ENCODE measurements around the gene SENP6. TPM values are rescaled to one million over a fixed set of nuclear protein-coding genes. Genes with fewer than 3 reads are reported as not detected.
A peak's percentile ranks its signal among the peaks of the same experiment; 100 is the strongest.

The SENP6 gene
- total and polyA plus RNA-seq, 7 experiments from 2014 or later = 51.7 to 132 (median 106) TPM

- H3K27me3 Mint-ChIP-seq = no peaks in the 10 kb centered on the region
- ATAC-seq (peak; percentile 64), DNase-seq (peak in 1 of 9 donors; percentile 58)
- peak overlapping the region; percentile 5 to 87 (median 65) for H3K27ac Mint-ChIP-seq
- no peaks in the 10 kb centered on the region for H3K27me3 ChIP-seq (ENCODE audit: control insufficient read depth in 2 of 2, insufficient read depth in 2 of 2, low read length in 2 of 2)
- H3K4me1 ChIP-seq (ENCODE audit: control insufficient read depth in 2 of 2, insufficient read depth in 2 of 2, low read length in 2 of 2) = peaks cover 32 to 71% of the 10 kb centered on the region in 2 donors
- no peaks in the 10 kb centered on the region for H3K9me3 ChIP-seq (ENCODE audit: control insufficient read depth in 2 of 3, low read length in 3 of 3)
- H3K4me3 Mint-ChIP-seq = peak overlapping the region; percentile 0 to 78 (median 53)
- H3K36me3 ChIP-seq (ENCODE audit: control insufficient read depth in 2 of 3, insufficient read depth in 3 of 3, low read length in 3 of 3) = no peaks in the 10 kb centered on the region
- no peaks in the 10 kb centered on the region for H3K9me3 Mint-ChIP-seq
- POLR2A ChIA-PET = interaction anchor here (0.6 to 1.1 kb wide), 2 partner anchors 10 to 12 kb away, joined by 3 read pairs; partner anchors contain the start of gene SENP6
- peaks cover 0 to 11% (median 0%) of the 10 kb centered on the region in 5 donors for H3K36me3 Mint-ChIP-seq
- H3K4me3 ChIP-seq (ENCODE audit: low read length) = no peak overlapping the region
- H3K4me1 Mint-ChIP-seq = peaks cover 63 to 97% (median 90%) of the 10 kb centered on the region in 7 donors
- CTCF ChIA-PET = interaction anchor here (0.6 kb wide), 1 partner anchor 42 kb away, joined by 3 read pairs; no protein-coding TSS in a partner anchor
- intact Hi-C loops (cut with micrococcal nuclease) = loop anchor here (1.0 to 2.0 kb wide), 3 partner anchors 8 to 13 kb away; no protein-coding TSS in a partner anchor
- H3K27ac ChIP-seq (ENCODE audit: low read depth, low read length) = no peak overlapping the region
Observed at GRCh38 chr6:75611702-75612375, 10.2 kb downstream of the SENP6 start.

- H3K9me3 ChIP-seq (ENCODE audit: control insufficient read depth in 2 of 3, low read length in 3 of 3) = no peaks in the 10 kb centered on the region
- intact Hi-C loops (cut with micrococcal nuclease) = loop anchor here (1.0 to 2.0 kb wide), 2 partner anchors 9 to 14 kb away; no protein-coding TSS in a partner anchor
- no peak for DNase-seq
- H3K4me3 ChIP-seq (ENCODE audit: low read length) = no peak overlapping the region
- no peaks in the 10 kb centered on the region for H3K9me3 Mint-ChIP-seq
- H3K4me1 Mint-ChIP-seq = peaks cover 59 to 95% (median 86%) of the 10 kb centered on the region in 7 donors
- ChIA-PET POLR2A (interaction anchor here (0.9 to 1.1 kb wide), 2 partner anchors 9 to 11 kb away, joined by 3 to 4 read pairs; partner anchors contain the start of gene SENP6), CTCF (interaction anchor here (0.6 kb wide), 1 partner anchor 43 kb away, joined by 3 read pairs; no protein-coding TSS in a partner anchor)
- ATAC-seq = no peak
- H3K27me3 ChIP-seq (ENCODE audit: control insufficient read depth in 2 of 2, insufficient read depth in 2 of 2, low read length in 2 of 2) = no peaks in the 10 kb centered on the region
- H3K27ac Mint-ChIP-seq = peak overlapping the region; percentile 5 to 79 (median 65)
- peaks cover 0 to 11% (median under 1%) of the 10 kb centered on the region in 5 donors for H3K36me3 Mint-ChIP-seq
- no peaks in the 10 kb centered on the region for H3K27me3 Mint-ChIP-seq
- H3K27ac ChIP-seq (ENCODE audit: low read depth, low read length) = no peak overlapping the region
- H3K36me3 ChIP-seq (ENCODE audit: control insufficient read depth in 2 of 3, insufficient read depth in 3 of 3, low read length in 3 of 3) = no peaks in the 10 kb centered on the region
- H3K4me1 ChIP-seq (ENCODE audit: control insufficient read depth in 2 of 2, insufficient read depth in 2 of 2, low read length in 2 of 2) = peaks cover 30 to 67% of the 10 kb centered on the region in 2 donors
- peak overlapping the region; percentile 0 to 78 (median 60) for H3K4me3 Mint-ChIP-seq
Observed at GRCh38 chr6:75612434-75612833, 10.8 kb downstream of the SENP6 start.

- no peak for DNase-seq
- Histone ChIP-seq H3K4me1 (ENCODE audit: control insufficient read depth in 2 of 2, insufficient read depth in 2 of 2, low read length in 2 of 2) (peaks cover 28 to 60% of the 10 kb centered on the region in 2 donors), H3K27ac (ENCODE audit: low read depth, low read length) (no peak overlapping the region), H3K27me3 (ENCODE audit: control insufficient read depth in 2 of 2, insufficient read depth in 2 of 2, low read length in 2 of 2) (no peaks in the 10 kb centered on the region), H3K36me3 (ENCODE audit: control insufficient read depth in 2 of 3, insufficient read depth in 3 of 3, low read length in 3 of 3) (no peaks in the 10 kb centered on the region), H3K4me3 (ENCODE audit: low read length) (no peak overlapping the region), H3K9me3 (ENCODE audit: control insufficient read depth in 2 of 3, low read length in 3 of 3) (no peaks in the 10 kb centered on the region)
- POLR2A ChIA-PET = interaction anchor here (0.9 to 1.1 kb wide), 2 partner anchors 10 to 12 kb away, joined by 3 to 4 read pairs; partner anchors contain the start of gene SENP6
- intact Hi-C loops (cut with micrococcal nuclease) = loop anchor here in 1 of 2 donors (2.0 kb wide), 1 partner anchor 14 kb away; no protein-coding TSS in a partner anchor
- H3K27me3 Mint-ChIP-seq = no peaks in the 10 kb centered on the region
- H3K4me1 Mint-ChIP-seq = peaks cover 61 to 95% (median 86%) of the 10 kb centered on the region in 7 donors
- H3K36me3 Mint-ChIP-seq = peaks cover 0 to 14% (median 5%) of the 10 kb centered on the region in 5 donors
- ATAC-seq = no peak
- H3K27ac Mint-ChIP-seq = peak overlapping the region in 5 of 9 donors; percentile 9 to 71 (median 56)
- no peaks in the 10 kb centered on the region for H3K9me3 Mint-ChIP-seq
- H3K4me3 Mint-ChIP-seq = peak overlapping the region in 9 of 10 donors; percentile 30 to 83 (median 60)
- CTCF ChIA-PET = no interaction called here
Observed at GRCh38 chr6:75613056-75613501, 11.4 kb downstream of the SENP6 start.

GRCh38 chr6:75618437-75618836, 16.8 kb downstream of the SENP6 start:
- H3K4me3 Mint-ChIP-seq = peak overlapping the region in 7 of 10 donors; percentile 4 to 67 (median 40)

GRCh38 chr6:75619230-75619899, 17.7 kb downstream of the SENP6 start:
- peaks cover 22 to 37% of the 10 kb centered on the region in 2 donors for H3K4me1 ChIP-seq (ENCODE audit: control insufficient read depth in 2 of 2, insufficient read depth in 2 of 2, low read length in 2 of 2)
- peaks cover 0 to 8% (median 3%) of the 10 kb centered on the region in 3 experiments for H3K36me3 ChIP-seq (ENCODE audit: control insufficient read depth in 2 of 3, insufficient read depth in 3 of 3, low read length in 3 of 3)
- Mint-ChIP-seq H3K9me3 (no peaks in the 10 kb centered on the region), H3K36me3 (peaks cover 0 to 21% (median 13%) of the 10 kb centered on the region in 5 donors), H3K27ac (peak overlapping the region in 8 of 9 donors; percentile 19 to 76 (median 52)), H3K4me3 (peak overlapping the region in 5 of 10 donors; percentile 1 to 56 (median 38)), H3K4me1 (peaks cover 37 to 77% (median 73%) of the 10 kb centered on the region in 7 donors), H3K27me3 (no peaks in the 10 kb centered on the region)
- no peak for ATAC-seq
- H3K27ac ChIP-seq (ENCODE audit: low read depth, low read length) = no peak overlapping the region
- H3K27me3 ChIP-seq (ENCODE audit: control insufficient read depth in 2 of 2, insufficient read depth in 2 of 2, low read length in 2 of 2) = no peaks in the 10 kb centered on the region
- H3K4me3 ChIP-seq (ENCODE audit: low read length) = no peak overlapping the region
- ChIA-PET CTCF (no interaction called here), POLR2A (interaction anchor here (0.7 to 1.6 kb wide), 2 partner anchors 10 to 39 kb away, joined by 4 to 5 read pairs; no protein-coding TSS in a partner anchor)
- intact Hi-C loops (cut with micrococcal nuclease) = no loop called here
- no peak for DNase-seq
- no peaks in the 10 kb centered on the region for H3K9me3 ChIP-seq (ENCODE audit: control insufficient read depth in 2 of 3, low read length in 3 of 3)

More at GRCh38 chr6:75618437-75618836, 16.8 kb downstream of the SENP6 start:
- Histone ChIP-seq H3K9me3 (ENCODE audit: control insufficient read depth in 2 of 3, low read length in 3 of 3) (no peaks in the 10 kb centered on the region), H3K4me3 (ENCODE audit: low read length) (no peak overlapping the region), H3K27ac (ENCODE audit: low read depth, low read length) (no peak overlapping the region), H3K4me1 (ENCODE audit: control insufficient read depth in 2 of 2, insufficient read depth in 2 of 2, low read length in 2 of 2) (peaks cover 27 to 38% of the 10 kb centered on the region in 2 donors), H3K36me3 (ENCODE audit: control insufficient read depth in 2 of 3, insufficient read depth in 3 of 3, low read length in 3 of 3) (peaks cover 0 to 5% (median 0%) of the 10 kb centered on the region in 3 experiments), H3K27me3 (ENCODE audit: control insufficient read depth in 2 of 2, insufficient read depth in 2 of 2, low read length in 2 of 2) (no peaks in the 10 kb centered on the region)
- POLR2A ChIA-PET = no interaction called here
- H3K9me3 Mint-ChIP-seq = no peaks in the 10 kb centered on the region
- ATAC-seq (no peak), DNase-seq (no peak)
- CTCF ChIA-PET = no interaction called here
- no peaks in the 10 kb centered on the region for H3K27me3 Mint-ChIP-seq
- H3K27ac Mint-ChIP-seq = peak overlapping the region in 6 of 9 donors; percentile 2 to 71 (median 48)
- peaks cover 0 to 21% (median 10%) of the 10 kb centered on the region in 5 donors for H3K36me3 Mint-ChIP-seq
- intact Hi-C loops (cut with micrococcal nuclease) = no loop called here
- peaks cover 43 to 86% (median 77%) of the 10 kb centered on the region in 7 donors for H3K4me1 Mint-ChIP-seq
